COR-L47 (cell line): ENCODE measurements around the gene CD300LF.
A peak's percentile ranks its signal among the peaks of the same experiment; 100 is the strongest.

Experiments used
- DNase-seq: peaks from one replicate; lab custom pipeline; 2025; lab: John Stamatoyannopoulos, UW

The CD300LF gene

GRCh38 chr17:74745548-74746177 lies 32.9 kb upstream of the CD300LF start:
- DNase-seq, result no peak

- DNase-seq, result peak; percentile 17
Measured at GRCh38 chr17:74744714-74745547, 32.2 kb upstream of the CD300LF start.

GRCh38 chr17:74744349-74744713 lies 31.6 kb upstream of the CD300LF start:
- no peak for DNase-seq

- no peak for DNase-seq
Measured at GRCh38 chr17:74743755-74744154, 31.0 kb upstream of the CD300LF start.

GRCh38 chr17:74742978-74743545 lies 30.3 kb upstream of the CD300LF start:
- no peak for DNase-seq

- DNase-seq, result no peak
Measured at GRCh38 chr17:74742153-74742515, 29.4 kb upstream of the CD300LF start.

GRCh38 chr17:74740641-74741387 lies 28.1 kb upstream of the CD300LF start:
- no peak for DNase-seq

- DNase-seq, result no peak
Measured at GRCh38 chr17:74740173-74740572, 27.4 kb upstream of the CD300LF start.

- no peak for DNase-seq
Measured at GRCh38 chr17:74739227-74739831, 26.6 kb upstream of the CD300LF start.

GRCh38 chr17:74738051-74738996 lies 25.6 kb upstream of the CD300LF start:
- peak; percentile 19 for DNase-seq

GRCh38 chr17:74737299-74738050 lies 24.8 kb upstream of the CD300LF start:
- DNase-seq, result no peak

- no peak for DNase-seq
Measured at GRCh38 chr17:74736513-74737298, 24.0 kb upstream of the CD300LF start, which contains the start of gene RAB37. Gene RAB37 (plus strand): TSS chr17:74737256. CDS start chr17:74737273, 17 bp downstream.

- no peak for DNase-seq
Measured at GRCh38 chr17:74734256-74734655, 21.5 kb upstream of the CD300LF start.

- no peak for DNase-seq
Measured at GRCh38 chr17:74733365-74734122, 20.8 kb upstream of the CD300LF start.

- DNase-seq, result no peak
Measured at GRCh38 chr17:74732042-74732867, 19.5 kb upstream of the CD300LF start.

- DNase-seq, result no peak
Measured at GRCh38 chr17:74731347-74731605, 18.6 kb upstream of the CD300LF start.

GRCh38 chr17:74730491-74731346 lies 18.0 kb upstream of the CD300LF start:
- DNase-seq, result no peak
